T-helper 17 cell (primary cell): Measurements from ENCODE around the gene BCAS3. TPM values are rescaled to one million over a fixed set of nuclear protein-coding genes. Genes with fewer than 3 reads are reported as not detected.
A peak's percentile ranks its signal among the peaks of the same experiment; 100 is the strongest.

Source experiments
- ATAC-seq: fragments of 150-1000 bp; cut with Tn5 transposase; 2 replicates; pipeline ENCODE4 v1.10.0; 2021; ENCODE audit warnings: mild to moderate bottlenecking, moderate library complexity
- DNase-seq, 3 donors: peaks; one replicate each; pipeline versions ENCODE4 v3.0.0 to v3.0.0-alpha.2; 2020 to 2021
- H3K9me3 ChIP-seq: one replicate; pipeline ENCODE4 v1.7.0; 2013; ENCODE audit warnings: low read length, mild to moderate bottlenecking; ENCODE audit not compliant: control insufficient read depth, poor library complexity, severe bottlenecking
- H3K27ac Mint-ChIP-seq: one replicate; pipeline ENCODE4 v1.8.0; 2022; ENCODE audit warnings: mild to moderate bottlenecking, moderate library complexity, mixed read lengths
- H3K27me3 Mint-ChIP-seq: one replicate; pipeline ENCODE4 v1.8.0; 2022; ENCODE audit warnings: mixed read lengths
- H3K36me3 Mint-ChIP-seq: one replicate; pipeline ENCODE4 v1.8.0; 2022; ENCODE audit warnings: low read depth, mixed read lengths
- H3K4me1 Mint-ChIP-seq: one replicate; pipeline ENCODE4 v1.8.0; 2022; ENCODE audit warnings: mild to moderate bottlenecking, mixed read lengths
- H3K4me3 Mint-ChIP-seq: one replicate; pipeline ENCODE4 v1.8.0; 2022; ENCODE audit warnings: mild to moderate bottlenecking, moderate library complexity, mixed read lengths
- total RNA-seq, 4 donors: library from RNA in 2 of 4; stranded (reverse) in 2 of 4; gene quantifications; one replicate each; pipeline ENCODE4 v1.2.3 and lab custom pipeline; 2022 to 2026

BCAS3 gene
- total RNA-seq, 2 donors from 2014 or later: 39.0 to 50.0 TPM

DNA sequence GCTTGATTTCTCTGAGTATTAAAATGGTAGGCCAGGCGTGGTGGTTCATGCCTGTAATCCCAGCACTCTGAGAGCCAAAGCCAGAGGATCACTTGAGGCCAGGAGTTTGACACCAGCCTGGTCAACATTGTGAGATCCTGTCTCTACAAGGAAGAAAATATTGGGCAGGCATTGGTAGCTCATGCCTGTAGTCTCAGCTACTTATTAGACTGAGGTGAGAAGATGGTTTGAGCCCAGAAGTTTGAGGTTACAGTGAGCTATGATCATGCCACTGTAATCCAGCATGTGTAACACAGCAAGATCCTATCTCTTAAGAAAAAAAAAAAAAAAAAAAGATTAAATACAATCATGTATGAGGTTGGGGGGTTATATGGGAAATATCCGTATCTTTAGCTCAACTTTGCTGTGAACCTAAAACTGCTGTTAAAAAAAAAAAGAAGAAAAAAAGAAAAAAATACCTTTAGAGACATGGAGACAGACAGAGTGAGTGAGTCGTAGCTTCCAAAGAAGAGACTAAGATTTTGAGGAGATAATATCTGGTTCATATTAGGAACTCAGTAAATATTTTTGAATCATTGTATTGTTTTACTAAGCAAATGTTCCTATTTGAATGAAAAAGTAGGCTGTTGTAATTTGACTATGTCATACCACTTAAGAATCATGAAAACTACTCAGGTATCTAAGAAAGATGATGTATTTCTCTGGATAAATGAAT, 396.3 kb downstream of the BCAS3 start:
- Mint-ChIP-seq H3K4me3 (no peak overlapping the region), H3K27me3 (no peaks in the 10 kb centered on the region), H3K36me3 (peaks cover 8% of the 10 kb centered on the region), H3K4me1 (peaks cover 4% of the 10 kb centered on the region), H3K27ac (no peak overlapping the region)
- no peaks in the 10 kb centered on the region for H3K9me3 ChIP-seq
- ATAC-seq (no peak), DNase-seq (no peak)

DNA sequence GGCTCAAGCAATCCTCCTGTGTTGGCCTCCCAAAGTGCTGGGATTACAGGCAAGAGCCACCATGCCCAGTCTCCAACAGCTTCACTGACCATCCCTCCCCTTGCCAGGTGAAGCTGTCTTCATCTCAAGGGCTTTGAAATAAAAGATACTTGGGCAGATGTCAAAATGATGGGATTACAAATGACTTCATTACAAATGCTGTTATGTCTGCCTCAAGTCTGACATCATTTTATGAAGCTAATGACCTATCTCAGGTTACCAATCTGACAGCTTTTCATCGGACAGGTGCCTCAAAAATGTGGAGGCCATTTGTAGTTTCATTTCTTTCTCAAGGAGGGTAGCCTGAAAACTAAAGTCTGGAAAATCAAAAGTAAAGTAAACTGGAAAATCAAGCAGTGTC, 398.3 kb downstream of the BCAS3 start:
- Mint-ChIP-seq H3K4me3 (no peak overlapping the region), H3K4me1 (peaks cover 4% of the 10 kb centered on the region), H3K27ac (no peak overlapping the region), H3K36me3 (peaks cover 11% of the 10 kb centered on the region), H3K27me3 (no peaks in the 10 kb centered on the region)
- H3K9me3 ChIP-seq: no peaks in the 10 kb centered on the region
- no peak for DNase-seq
- ATAC-seq: no peak

DNA sequence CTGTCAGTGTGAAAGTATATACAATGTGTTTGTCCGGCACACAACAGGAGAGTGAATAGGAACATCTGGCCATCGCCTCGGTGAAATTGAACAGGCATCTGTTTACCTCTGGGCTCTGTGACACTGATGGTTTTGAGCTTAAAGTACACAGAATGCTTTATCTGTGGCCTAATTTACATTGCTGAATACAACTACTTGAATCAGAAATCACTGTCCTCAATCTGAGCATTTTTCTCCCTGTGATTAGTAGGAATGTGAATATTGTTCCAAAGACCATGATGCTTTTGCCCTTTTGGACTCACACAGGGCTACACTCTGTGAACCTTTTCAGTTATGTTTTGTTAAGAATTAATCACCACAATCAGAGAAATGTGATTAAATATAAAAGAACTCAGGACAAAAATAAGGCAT, 399.0 kb downstream of the BCAS3 start:
- no peak for DNase-seq
- Mint-ChIP-seq H3K4me3 (no peak overlapping the region), H3K36me3 (peaks cover 12% of the 10 kb centered on the region), H3K4me1 (peaks cover 4% of the 10 kb centered on the region), H3K27ac (no peak overlapping the region), H3K27me3 (no peaks in the 10 kb centered on the region)
- ATAC-seq: no peak
- no peaks in the 10 kb centered on the region for H3K9me3 ChIP-seq

DNA sequence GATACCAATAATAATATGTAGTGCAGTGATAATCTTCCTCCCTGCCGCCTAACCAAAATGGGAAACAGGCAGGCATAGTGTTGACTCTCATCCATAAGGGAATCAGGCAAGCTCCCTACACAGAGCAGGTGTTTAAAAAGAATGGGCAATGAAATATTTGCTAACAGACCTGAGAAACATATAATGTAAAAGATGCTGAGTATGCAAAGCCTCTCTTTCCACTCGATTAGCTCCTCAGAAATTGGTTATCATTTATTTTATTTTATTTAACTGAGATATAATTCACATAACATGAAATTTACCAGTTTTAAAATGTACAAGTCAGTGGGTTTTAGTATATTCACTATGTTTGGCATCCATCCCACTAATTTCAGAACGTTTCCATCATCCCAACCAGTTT, 404.3 kb downstream of the BCAS3 start:
- no peak overlapping the region for H3K27ac Mint-ChIP-seq

DNA sequence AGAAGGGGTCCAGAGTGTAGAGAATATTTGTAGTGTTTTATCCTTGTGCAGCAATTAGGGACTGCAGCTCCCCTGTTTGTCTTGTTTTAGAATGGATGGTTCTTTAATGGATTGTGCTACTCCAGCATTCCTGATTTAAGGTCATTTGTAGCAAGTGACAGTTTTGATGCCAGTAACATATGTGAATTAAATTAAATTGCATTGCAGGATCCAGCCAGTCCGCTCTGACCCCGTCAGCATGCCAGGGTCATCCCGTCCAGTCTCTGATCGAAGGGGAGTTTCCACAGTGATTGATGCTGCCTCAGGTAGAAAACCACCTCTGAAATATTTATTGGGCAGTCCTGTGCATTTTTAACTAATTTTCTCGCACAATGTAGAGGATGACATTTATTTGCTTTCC, 406.6 kb downstream of the BCAS3 start:
- no peak overlapping the region for H3K4me3 Mint-ChIP-seq
- H3K27ac Mint-ChIP-seq: no peak overlapping the region
- no peak for ATAC-seq
- peaks cover 16% of the 10 kb centered on the region for H3K36me3 Mint-ChIP-seq
- peaks cover 3% of the 10 kb centered on the region for H3K4me1 Mint-ChIP-seq
- H3K9me3 ChIP-seq: no peaks in the 10 kb centered on the region
- no peak for DNase-seq
- H3K27me3 Mint-ChIP-seq: no peaks in the 10 kb centered on the region

More for the DNA sequence above, 404.3 kb downstream of the BCAS3 start:
- DNase-seq (no peak), ATAC-seq (no peak)
- Mint-ChIP-seq H3K27me3 (no peaks in the 10 kb centered on the region), H3K36me3 (peaks cover 12% of the 10 kb centered on the region), H3K4me3 (no peak overlapping the region), H3K4me1 (no peaks in the 10 kb centered on the region)
- no peaks in the 10 kb centered on the region for H3K9me3 ChIP-seq

- H3K36me3 Mint-ChIP-seq: peaks cover 8% of the 10 kb centered on the region
- H3K4me3 Mint-ChIP-seq: no peak overlapping the region
- no peaks in the 10 kb centered on the region for H3K27me3 Mint-ChIP-seq
- no peak overlapping the region for H3K27ac Mint-ChIP-seq
- DNase-seq: no peak
- peaks cover under 1% of the 10 kb centered on the region for H3K9me3 ChIP-seq
- peaks cover 3% of the 10 kb centered on the region for H3K4me1 Mint-ChIP-seq
- no peak for ATAC-seq
Measured at GRCh38 chr17:61087024-61087423, 409.4 kb downstream of the BCAS3 start.

DNA sequence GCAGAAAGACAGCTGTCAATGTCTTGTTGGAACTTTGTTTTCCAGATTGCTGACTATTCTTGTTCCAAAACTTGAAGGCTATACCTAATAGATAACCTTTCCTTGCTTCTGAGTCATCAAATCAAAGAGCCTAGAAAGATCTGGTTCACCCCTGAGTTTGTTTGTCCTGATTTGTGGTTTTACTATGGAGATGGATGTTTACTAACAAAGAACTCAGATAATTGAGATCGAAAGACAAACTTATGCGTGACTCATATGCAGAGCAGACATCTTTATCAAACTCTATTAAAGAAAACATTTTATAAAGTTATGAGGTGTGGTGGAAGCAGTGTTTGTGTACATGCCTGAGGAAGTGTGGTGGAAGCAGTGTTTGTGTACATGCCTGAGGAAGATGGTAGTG, 410.9 kb downstream of the BCAS3 start:
- DNase-seq: no peak
- Mint-ChIP-seq H3K4me1 (peaks cover 3% of the 10 kb centered on the region), H3K27me3 (no peaks in the 10 kb centered on the region), H3K27ac (peak overlapping the region; percentile 51), H3K36me3 (peaks cover 4% of the 10 kb centered on the region), H3K4me3 (no peak overlapping the region)
- ATAC-seq: no peak
- peaks cover 5% of the 10 kb centered on the region for H3K9me3 ChIP-seq

- no peak for ATAC-seq
- peaks cover 5% of the 10 kb centered on the region for H3K9me3 ChIP-seq
- H3K36me3 Mint-ChIP-seq: peaks cover 4% of the 10 kb centered on the region
- DNase-seq: no peak
- no peak overlapping the region for H3K4me3 Mint-ChIP-seq
- no peak overlapping the region for H3K27ac Mint-ChIP-seq
- H3K4me1 Mint-ChIP-seq: peaks cover 3% of the 10 kb centered on the region
- no peaks in the 10 kb centered on the region for H3K27me3 Mint-ChIP-seq
Measured at GRCh38 chr17:61091096-61091495, 413.4 kb downstream of the BCAS3 start.

DNA sequence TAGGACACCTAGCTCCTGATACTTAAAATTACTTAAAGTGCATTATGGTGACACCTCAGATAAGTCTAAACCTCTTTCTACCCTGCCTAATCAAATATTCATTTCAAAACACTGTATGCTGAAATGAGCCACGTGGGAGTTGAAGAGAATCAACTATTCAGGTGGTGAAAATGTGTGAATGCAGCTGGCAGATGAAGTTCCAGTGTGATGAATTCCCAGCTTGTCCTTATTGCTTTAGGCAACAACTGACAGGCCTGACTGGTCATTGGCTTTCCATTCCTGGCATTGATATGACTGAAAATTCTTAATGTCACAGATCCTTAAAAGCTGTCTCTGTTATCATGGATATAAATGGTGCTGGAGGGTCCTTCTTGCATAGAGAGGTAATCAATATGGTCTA, 420.1 kb downstream of the BCAS3 start:
- no peak for ATAC-seq
- no peak overlapping the region for H3K27ac Mint-ChIP-seq
- no peaks in the 10 kb centered on the region for H3K27me3 Mint-ChIP-seq
- no peak overlapping the region for H3K4me3 Mint-ChIP-seq
- no peak for DNase-seq
- peaks cover 2% of the 10 kb centered on the region for H3K36me3 Mint-ChIP-seq
- H3K4me1 Mint-ChIP-seq: peaks cover 2% of the 10 kb centered on the region
- H3K9me3 ChIP-seq: no peaks in the 10 kb centered on the region

- Mint-ChIP-seq H3K36me3 (peaks cover 2% of the 10 kb centered on the region), H3K4me3 (no peak overlapping the region), H3K4me1 (no peaks in the 10 kb centered on the region), H3K27ac (no peak overlapping the region), H3K27me3 (no peaks in the 10 kb centered on the region)
- no peak for DNase-seq
- no peak for ATAC-seq
- H3K9me3 ChIP-seq: no peaks in the 10 kb centered on the region
Measured at GRCh38 chr17:61106354-61106753, 428.7 kb downstream of the BCAS3 start.

DNA sequence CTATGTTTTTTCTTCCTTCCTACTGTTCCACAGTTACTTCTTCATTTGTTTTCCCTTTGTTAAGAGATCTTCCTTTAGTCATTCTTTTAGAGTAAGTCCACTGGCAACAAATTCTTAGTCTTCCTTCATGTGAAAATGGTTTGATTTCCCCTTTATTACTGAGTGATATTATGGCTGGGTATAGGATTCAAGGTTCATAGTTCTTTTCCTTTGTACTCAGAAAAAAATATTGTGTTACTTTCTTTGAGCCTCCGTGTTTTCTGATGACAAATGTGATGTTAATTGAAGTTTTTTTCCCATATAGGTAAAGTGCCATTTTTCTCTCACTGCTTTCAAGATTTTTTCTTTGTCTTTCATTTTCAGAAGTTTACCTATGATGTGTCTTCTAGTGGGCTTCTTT, 438.9 kb downstream of the BCAS3 start:
- no peaks in the 10 kb centered on the region for H3K36me3 Mint-ChIP-seq
- ATAC-seq (no peak), DNase-seq (no peak)
- H3K9me3 ChIP-seq: no peaks in the 10 kb centered on the region
- H3K27me3 Mint-ChIP-seq: no peaks in the 10 kb centered on the region
- no peaks in the 10 kb centered on the region for H3K4me1 Mint-ChIP-seq
- H3K4me3 Mint-ChIP-seq: no peak overlapping the region
- H3K27ac Mint-ChIP-seq: no peak overlapping the region

DNA sequence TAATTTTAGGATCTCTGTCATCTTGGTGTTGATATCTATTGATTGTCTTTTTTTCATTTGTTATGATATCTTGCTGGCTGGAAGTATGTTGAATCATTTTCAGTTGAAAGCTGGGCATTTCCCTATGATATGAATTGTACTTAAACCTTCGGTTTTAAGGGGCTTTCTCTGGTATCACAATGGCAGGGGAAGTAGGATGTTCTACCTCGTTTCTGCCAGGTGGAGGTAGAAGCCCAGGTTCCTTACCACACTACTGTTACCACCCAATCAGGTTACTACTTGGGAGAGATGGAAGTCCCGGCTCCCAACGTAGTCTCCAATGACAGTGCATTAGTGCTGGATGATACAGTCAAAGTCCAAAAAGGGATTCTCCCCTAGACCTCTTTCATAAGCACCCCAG, 440.3 kb downstream of the BCAS3 start:
- no peak overlapping the region for H3K27ac Mint-ChIP-seq
- DNase-seq: no peak
- H3K4me1 Mint-ChIP-seq: no peaks in the 10 kb centered on the region
- no peaks in the 10 kb centered on the region for H3K36me3 Mint-ChIP-seq
- no peaks in the 10 kb centered on the region for H3K27me3 Mint-ChIP-seq
- no peak for ATAC-seq
- no peak overlapping the region for H3K4me3 Mint-ChIP-seq
- H3K9me3 ChIP-seq: no peaks in the 10 kb centered on the region

DNA sequence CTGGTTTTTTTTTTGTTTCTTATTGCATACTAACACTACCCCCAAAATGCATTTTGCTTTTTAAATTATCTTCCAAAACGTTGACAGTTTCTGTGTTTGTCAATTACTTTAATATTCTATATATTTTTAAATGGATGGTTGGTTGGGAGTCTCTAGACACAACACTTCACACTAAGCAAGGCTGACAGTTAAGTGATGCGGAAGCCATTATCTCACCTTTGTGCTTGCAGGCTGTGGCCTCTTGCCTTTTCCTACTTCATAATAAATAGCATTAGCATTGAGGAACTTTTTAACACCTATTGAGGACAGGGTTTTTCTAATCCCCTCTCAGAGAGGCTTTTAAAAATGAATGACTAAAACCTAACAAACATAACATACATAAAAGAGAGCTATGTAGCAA, 441.2 kb downstream of the BCAS3 start:
- Mint-ChIP-seq H3K36me3 (no peaks in the 10 kb centered on the region), H3K27me3 (no peaks in the 10 kb centered on the region), H3K27ac (no peak overlapping the region), H3K4me3 (no peak overlapping the region), H3K4me1 (no peaks in the 10 kb centered on the region)
- ATAC-seq (no peak), DNase-seq (no peak)
- H3K9me3 ChIP-seq: no peaks in the 10 kb centered on the region

DNA sequence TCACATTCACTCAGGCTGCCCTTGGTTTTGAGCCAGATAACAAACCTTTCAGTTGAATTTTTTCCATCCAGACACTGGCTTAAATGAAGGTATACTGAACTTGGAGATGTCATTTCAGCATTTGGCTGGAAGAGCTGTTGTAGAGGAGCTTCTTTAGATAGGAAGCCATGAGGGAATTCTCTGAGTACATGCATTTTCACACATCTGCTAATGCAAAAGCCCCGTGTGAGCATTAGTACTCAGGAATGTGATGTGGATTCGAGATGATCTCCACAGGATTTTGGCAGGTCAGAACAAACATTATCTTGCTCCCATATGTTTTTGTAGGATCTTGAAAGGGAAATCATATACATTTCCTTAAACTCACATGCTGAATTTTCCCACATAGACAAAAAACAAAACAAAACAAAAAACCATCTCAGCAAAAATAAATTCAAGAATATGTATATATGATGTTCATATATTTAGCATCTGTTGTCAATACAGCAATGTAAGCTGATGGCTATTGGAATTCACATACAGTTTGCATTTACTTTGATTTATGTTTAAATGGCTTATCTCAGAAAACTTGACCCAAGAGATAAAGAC, 444.8 kb downstream of the BCAS3 start:
- ATAC-seq (no peak), DNase-seq (no peak)
- Mint-ChIP-seq H3K4me3 (no peak overlapping the region), H3K27ac (no peak overlapping the region), H3K27me3 (no peaks in the 10 kb centered on the region), H3K36me3 (no peaks in the 10 kb centered on the region), H3K4me1 (peaks cover 2% of the 10 kb centered on the region)
- H3K9me3 ChIP-seq: no peaks in the 10 kb centered on the region
